C1 segment of cervical spinal cord (tissue), 14 donors: ENCODE data around the gene CHPF2.

ENCODE experiments used
- DNase-seq, 14 donors: peaks; one replicate each; lab custom pipeline; 2025; lab: John Stamatoyannopoulos, UW

CHPF2 gene, protein sequence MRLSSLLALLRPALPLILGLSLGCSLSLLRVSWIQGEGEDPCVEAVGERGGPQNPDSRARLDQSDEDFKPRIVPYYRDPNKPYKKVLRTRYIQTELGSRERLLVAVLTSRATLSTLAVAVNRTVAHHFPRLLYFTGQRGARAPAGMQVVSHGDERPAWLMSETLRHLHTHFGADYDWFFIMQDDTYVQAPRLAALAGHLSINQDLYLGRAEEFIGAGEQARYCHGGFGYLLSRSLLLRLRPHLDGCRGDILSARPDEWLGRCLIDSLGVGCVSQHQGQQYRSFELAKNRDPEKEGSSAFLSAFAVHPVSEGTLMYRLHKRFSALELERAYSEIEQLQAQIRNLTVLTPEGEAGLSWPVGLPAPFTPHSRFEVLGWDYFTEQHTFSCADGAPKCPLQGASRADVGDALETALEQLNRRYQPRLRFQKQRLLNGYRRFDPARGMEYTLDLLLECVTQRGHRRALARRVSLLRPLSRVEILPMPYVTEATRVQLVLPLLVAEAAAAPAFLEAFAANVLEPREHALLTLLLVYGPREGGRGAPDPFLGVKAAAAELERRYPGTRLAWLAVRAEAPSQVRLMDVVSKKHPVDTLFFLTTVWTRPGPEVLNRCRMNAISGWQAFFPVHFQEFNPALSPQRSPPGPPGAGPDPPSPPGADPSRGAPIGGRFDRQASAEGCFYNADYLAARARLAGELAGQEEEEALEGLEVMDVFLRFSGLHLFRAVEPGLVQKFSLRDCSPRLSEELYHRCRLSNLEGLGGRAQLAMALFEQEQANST

DNA sequence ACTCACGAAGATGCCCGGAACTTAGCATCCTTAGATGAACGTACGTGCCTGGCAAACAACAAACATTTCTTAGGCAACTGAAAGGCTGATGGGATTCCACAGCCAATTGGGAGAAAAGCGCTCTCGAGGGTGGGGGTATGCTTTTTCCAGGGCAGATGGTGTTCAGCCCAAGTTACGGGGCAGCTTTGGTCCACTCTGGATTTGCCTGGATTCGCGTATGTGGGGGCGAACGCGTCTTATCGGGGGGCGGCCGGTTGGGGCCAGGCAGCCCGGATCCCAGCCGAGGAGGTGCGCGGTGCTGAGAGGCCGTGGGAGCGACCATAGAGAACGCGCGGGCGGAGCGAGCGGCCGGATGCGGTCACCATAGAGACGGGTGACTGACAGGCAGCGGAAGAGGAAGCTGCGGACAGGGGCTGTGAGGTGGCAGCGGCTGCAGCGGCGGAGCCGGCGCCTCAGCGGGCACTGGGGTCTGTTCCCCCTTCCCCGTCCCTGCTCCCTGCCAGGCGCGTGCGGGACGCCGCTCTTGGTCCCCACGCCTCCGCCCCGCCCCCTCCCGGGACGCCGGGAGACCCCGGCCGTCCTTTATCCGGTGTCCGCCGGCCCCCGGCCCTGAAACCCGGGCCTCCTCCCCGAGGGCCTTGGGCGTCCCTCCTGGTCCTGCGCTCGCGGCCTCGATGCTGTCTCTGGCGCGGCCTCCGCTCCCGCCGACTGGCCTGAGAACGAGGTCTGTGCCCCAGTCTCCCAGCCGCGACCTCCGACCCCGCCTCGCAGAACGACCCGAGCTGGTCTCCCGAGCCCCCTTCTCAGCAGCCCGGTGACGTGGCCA, at the start of gene CHPF2:
Gene CHPF2 (plus strand): TSS at position 393 of the 826 bp plus-strand sequence. CDS start 1,529 bp downstream, outside the sequence.
- peak in 13 of 14 donors; percentile 68 to 90 (median 83) for DNase-seq

DNA sequence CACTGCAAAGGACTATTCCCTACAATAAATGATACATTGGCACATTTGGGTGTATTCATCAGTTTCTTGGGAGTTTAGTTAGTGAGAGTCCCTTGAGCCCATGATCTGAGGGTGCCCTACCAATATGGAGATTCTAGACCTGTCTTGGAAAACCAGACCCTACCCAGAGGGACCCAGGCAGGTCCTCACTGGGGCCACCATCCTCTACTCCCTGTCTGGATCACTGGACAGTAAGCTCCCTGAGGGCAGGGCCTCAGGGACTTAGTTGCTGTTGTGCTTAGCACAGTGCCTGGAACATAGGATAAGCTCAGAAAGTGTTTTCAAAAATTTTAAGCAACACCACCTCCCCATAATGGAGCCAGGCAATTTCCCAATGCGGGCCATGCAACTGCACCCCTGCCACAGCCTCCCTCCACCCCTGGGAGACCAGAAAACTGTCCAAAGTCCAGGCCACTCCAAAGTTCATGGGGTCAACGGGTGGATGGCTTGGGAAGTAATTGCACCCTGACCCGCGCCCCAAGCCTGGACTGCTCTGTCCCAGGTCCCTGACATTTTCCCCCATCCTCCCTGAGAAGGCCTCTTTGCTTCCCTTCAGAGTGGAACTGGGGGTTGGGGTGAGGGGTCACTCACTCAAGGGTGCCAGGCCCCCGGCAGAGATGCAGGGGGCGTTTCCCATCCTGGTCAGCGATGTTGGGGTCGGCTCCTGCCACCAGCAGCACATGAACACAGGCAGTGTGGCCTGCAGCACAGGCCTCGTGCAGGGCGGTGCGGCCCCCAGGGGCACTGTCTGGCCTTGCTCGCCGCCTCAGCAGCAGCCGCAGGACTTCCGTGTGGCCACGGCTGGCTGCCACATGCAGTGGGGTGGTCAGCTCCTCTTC, 46.3 kb upstream of the CHPF2 start:
- no peak for DNase-seq

DNA sequence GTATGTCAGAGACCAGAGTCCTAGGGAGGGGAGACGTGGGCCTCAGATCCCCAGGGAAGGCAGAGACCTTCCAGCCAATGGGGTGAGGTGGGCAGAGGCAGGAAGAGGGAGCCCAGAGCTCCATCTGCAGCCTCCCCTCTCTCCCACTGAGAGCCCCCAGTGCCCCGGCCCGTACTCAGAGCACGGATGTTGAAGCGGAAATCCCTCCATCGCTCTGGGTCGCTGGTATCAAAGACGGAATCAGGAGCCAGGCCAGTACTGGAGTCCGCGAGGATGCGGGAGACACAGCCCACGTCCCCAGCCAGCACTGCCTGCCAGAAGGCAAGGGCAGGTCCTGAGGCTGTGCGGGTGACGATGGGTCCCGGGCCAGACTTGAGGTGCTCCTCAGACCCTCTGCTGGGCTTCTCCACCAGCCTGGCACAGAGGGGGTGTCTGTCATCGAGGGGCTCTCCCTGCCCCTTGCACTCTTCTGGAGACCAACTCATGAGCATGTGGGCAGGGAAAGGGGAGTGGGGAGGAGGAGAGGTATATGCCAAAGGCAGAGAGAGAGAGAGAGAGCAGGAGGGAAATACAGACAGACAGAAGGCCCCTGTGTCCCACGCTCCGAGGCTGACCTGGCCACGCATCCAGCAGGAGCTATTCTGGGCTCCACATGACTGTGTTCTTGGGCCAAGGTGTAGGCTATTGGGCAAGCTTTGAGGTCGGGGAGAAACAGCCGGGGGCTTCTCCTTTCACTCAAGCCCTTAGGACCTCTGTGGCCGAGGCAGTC, 45.5 kb upstream of the CHPF2 start, which contains the start of gene ASB10:
Gene ASB10 (minus strand): TSS at position 611 of the 769 bp plus-strand sequence. CDS start 120 bp downstream, at position 491.
- DNase-seq, result no peak

DNA sequence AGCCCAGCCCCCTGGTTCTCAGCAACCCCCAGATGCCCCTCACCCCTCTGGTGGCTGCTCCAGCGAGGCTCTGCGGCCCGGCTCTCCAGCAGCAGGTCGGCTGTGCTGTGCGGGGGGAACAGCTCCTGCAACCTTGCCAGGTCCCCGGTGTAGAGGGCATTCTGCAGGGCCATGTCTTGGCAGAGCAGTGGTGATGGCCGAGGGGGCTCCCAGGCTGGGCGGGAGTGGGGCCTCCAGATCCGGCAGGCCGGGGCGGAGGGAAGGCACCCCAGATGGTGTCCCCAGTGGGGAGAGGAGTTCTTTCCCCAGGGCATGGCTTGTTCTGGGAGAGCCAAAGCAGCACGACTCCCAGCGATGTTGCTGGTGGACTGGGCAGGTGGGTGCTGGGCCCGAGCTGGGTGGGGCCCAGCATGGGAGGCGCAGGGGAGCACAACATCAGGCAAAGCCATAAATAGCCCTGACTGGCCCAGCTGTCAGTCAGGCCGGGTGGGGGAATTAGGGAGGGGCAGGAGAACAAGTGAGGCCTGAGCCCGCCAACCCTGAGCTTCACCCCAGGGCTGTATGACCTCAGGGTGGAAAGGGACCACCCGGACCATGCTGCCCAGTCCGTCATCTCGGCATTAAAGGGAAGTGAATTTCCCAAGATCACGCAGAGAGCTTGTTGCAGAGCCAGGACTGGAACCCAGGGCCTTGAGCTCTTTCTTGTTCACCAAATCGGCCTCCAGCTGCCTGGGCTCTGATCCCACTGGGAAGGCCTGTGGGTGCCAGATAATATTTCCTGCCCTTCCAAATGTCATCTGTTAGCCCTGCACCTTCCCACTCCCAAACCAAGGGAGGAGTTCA, 44.7 kb upstream of the CHPF2 start:
- DNase-seq, result no peak

DNA sequence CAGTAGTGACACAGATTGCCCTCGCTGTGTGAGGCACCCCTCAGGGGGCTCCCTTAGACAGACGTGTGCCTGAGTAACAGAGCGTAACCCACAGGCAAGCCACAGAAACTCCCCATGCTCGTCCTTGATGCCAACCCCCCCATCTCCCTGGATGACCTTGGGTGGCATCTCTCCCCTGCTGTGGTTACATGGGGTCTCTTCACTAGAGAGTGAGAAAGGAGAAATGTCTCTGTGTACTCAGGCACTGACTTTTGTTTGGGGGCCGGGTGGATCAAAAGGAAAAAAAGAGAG, 44.1 kb upstream of the CHPF2 start:
- DNase-seq, result no peak

DNA sequence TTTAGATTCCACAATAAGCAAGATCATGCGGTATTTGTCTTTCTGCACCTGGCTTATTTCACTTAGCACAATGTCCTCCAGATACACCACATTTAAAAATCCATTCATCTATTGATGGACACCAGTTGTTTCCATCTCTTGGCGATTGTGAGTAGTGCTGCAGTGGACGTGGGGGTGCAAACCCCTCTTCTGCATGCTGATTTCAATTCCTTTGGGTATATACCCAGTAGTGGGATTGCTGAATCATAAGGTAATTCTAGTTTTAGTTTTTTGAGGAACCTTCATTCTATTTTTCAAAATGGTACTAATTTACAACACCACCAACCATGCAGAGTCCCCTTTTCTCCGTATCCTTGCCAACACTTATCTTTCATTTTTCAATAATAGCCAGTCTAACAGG, 43.2 kb upstream of the CHPF2 start:
- DNase-seq, result no peak

DNA sequence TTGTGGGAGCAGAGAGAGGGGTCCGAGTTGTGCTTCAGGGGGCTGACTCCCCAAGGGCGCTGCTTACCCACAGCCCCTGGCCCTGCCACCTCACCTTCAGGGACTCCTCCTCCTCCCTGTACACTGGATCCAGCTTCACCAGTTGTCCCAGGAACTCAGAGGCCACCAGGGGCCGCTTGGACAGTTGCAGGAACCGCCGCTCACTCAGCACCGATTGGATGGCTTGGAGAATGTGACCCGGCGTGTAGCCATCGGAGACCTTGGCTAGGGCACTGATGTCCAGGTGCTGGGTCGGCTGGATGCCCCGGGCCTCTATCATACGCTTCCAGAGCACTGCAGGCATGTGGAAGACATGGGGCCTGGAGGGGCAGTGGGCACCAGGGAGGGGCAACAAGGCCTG, 40.7 kb upstream of the CHPF2 start:
- no peak for DNase-seq

DNA sequence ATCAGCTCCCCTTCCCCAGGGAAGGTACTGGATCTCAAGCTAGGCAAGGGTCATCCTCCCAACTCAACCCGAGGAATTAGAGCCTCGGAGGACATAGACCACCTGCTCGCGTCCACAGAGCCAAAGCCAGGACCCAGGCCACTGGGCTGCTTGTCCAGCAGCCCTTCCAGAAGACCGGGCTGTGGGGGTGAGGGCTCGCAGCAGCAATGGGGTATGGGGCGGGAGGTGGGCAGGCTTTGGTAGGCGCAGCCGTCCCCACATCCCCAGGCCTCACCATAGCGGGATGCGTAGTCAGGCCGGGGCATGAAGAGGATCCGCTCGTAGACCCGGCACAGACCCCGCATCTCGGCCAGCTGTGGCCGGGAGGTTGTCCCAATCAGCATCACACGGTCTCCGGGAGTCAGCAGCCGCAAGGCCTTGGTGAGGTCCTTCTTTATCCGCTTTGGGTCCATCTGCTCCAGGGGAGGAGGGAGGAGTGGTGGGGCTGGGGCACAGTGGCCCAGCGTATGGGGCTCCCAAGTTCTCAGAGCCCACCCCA, 40.2 kb upstream of the CHPF2 start:
- DNase-seq, result no peak

DNA sequence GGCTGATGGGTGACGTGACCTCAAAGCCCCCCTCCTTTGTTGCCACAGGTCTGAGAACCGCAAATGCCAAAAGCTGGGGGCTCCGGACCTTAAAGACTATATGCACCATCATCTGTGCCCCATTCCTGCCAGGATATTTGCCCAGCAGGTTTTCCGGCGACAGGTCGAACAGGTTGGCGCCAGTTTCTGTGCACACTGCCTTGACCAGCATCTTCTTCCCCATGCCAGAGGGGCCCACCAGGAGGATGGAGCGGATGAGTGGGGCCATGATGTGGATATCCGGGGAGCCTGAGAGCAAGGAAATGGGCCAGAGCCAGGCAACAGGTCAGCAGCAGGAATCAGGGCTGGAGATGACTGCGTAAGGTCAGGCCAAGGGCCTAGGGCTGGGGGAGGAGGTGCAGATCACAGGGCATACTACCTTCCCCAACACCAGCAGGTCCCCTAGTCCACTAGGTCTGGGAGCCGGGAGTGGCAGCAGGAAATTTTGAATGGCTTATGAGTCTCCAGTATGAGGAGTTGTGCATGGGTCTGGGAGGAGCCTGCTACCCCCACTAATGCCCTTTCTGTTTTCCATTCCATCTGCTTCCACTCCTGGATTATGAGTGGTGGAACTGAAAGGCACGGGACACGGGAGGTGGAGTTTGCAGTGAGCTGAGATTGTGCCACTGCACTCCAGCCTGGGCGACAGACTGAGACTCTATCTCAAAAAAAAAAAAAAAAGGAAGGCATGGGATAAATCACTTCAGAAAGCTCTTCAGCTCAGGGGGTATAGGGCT, 38.9 kb upstream of the CHPF2 start:
- no peak for DNase-seq

DNA sequence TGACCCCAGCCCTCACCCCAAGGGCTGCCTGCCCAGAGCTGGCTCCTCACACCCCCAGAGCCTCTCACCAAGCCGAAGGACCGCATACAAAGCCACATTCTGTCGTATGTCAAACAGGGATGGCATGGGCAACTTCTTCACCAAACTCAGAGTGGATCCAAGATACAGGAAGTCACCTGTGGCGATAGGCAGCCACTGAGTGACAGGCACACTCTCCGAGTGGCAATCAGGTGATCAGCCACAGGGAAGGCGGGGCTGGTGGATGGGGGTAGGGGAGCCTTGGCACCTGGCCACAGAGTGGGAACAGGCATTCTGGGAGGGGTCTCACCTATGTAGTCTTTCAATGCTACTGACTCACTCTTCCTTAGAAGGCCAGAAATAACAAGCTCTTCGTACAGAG, 38.1 kb upstream of the CHPF2 start:
- no peak for DNase-seq

DNA sequence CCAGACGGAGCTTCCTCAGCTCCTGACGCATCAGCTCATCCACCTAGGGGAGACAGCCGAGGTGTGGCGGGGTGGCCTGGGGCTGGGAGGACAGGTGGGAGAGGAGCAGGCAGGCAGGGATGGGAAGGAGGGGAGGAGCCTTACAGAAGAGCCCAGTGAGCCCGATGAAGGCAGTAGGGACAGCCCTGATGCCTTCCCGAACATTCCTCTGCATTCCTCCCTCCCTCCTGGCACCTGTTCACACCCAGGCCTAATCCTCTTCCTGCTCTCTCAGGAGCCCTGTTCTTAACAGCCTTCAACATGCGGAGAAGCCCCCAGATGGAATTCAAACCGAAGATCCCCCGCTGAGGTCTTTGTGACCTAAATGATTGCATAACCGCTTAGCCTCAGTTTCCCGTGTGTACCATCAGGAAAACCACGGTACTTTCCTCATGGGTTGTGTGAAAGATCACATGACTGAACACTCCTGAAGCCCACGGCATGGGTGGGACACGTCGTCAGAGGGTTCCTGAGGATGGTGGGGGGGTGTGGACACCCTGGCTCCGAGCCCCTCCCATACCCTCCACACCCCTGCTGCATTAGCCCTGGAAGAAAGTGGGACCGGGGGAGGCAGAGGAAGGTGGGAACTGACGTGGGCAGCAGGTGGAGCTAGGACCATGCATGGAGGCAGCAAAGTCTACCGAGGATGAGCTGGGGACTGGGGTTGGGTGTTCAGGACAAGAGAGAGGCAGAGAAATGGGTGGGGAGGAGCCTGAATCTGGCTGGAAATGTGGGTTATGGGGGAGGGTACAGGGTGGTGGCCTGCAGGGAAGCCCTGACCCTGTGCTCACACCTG, 36.5 kb upstream of the CHPF2 start:
- DNase-seq, result no peak

DNA sequence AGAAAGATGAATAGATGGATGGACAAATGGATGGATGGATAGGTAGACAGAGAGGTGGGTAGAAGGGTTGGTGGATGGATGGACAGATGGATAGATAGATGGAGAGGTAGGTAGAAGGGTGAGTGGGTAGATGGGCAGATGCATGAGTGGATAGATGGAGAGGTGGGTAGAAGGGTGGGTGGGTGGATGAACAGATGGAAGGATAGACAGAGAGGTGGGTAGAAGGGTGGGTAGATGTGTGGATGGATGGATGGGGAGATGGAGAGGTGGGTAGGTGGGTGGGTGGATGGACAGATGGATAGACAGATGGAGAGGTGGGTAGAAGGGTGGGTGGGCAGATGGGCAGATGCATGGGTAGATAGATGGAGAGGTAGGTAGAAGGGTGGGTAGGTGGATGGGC, 34.4 kb upstream of the CHPF2 start:
- no peak for DNase-seq

DNA sequence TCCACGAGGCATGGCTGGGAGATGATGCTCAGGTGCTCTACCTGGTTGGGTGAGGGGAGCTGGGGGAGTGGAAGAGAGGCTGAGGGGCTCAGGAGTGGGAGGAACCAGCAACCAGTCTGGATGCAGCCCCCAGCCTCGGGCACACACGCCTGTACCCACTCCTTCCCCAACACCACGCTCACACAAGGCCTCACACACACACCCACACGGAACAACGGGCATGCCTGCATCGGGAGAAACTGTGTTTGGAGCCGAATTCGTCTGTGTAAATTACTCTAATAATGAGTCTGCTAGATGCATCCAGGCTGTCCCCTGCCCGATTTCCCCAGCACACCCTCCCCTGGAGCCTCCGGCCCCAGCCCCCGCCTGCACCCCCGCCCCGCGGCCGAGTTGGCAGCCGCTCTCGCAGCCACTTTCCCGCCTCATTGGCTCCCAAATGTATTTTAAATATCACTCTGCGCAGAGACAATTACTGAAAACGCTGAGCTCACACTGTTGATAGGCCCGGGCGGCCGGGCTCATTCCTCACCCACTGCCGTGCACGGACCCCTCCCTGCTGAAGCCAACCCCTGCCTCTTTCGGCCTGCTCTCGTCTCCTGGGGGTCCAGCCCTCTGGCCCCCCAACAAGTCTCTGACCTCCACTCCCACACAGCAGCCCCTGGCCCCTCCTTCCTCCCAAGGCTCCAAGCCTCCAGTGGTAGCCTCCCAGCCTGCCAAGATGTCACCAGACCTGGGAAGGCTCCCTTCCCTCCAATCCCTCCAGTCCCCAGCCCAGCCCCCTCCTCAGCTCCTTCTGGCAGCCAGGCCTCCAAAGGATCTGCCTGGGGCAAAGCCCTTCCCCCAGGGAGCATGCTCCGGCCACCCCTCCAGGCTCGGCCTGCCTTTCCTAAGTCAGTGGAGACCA, 33.1 kb upstream of the CHPF2 start:
- DNase-seq, result peak in 7 of 14 donors; percentile 4 to 59 (median 34)

DNA sequence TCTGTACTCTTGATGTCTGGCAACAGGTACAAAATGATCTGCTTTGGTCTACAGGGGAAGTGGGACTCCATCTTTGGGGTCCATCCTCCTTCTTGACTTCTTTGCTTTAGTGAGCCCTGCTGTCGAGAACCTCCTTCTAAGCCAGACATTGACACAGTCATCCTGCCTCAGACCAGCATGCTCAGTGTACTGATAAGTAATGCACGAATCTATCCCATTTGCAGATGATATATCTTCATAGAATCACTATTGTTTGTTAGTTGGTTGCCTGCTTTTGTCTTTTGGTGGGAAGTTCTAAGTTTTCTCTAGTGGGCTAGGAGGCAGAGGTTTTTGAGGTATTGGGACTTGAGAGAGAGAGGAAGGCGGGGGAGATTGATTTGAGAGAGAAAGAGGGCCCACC, 30.9 kb upstream of the CHPF2 start:
- no peak for DNase-seq

DNA sequence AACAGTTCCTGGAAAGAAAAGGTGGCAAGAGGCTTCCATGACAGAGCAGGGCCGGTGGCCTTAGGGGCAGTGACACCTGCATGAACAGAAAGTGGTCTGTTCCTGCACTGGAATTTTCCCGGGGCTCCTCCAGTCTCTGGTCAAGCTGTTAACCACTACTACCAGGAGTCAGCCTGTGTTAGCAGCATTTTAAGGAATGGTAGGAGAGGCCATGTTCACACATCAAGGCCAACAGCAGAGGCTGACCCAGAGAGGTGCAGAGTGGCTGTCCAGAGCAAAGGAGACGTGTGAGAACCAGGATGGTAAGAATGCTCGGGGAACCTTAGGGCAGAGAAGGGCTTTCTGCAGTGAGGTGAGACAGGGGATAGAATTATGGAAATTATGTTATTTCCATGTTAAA, 30.5 kb upstream of the CHPF2 start:
- DNase-seq, result no peak

DNA sequence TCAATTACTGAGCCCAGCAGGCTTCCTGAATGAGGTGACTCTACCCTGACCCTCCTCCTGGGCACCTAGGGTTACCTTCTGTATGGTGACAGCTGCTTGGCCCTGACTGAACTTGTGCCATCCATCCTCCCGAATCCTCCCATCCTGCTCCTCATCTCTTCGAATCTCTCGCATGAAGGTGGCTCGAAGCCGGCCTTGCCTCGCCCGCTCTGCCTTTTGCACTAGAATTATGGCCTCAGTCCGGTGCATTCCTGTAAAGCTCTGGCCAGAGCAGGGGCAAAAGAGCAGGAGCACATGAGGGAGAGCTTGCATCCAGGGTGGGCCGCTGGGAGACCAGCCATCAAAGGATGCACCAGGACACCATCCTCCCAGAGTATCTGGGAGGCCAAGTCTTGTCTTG, 29.4 kb upstream of the CHPF2 start:
- no peak for DNase-seq
